Heart right ventricle (tissue), 16 donors: Measurements from ENCODE around the gene MPV17. TPM values are rescaled to one million over a fixed set of nuclear protein-coding genes. Genes with fewer than 3 reads are reported as not detected.
A peak's percentile ranks its signal among the peaks of the same experiment; 100 is the strongest.

Experiments used
- ATAC-seq, 8 donors: fragments of 200-7000 bp; cut with Tn5 transposase; one replicate each; pipeline ENCODE4 v1.9.1; 2020; ENCODE audit warnings: mild to moderate bottlenecking in 8 of 8, moderate library complexity in 8 of 8, moderate number of reproducible peaks in 1 of 8
- DNase-seq, 2 donors: peaks; one replicate each; pipeline ENCODE4 v3.0.0-alpha.2; 2020
- H3K27ac ChIP-seq, 10 donors: fragments of 200-600 bp; sonication (generic) in 2 of 10; one replicate each; pipeline versions ENCODE4 v1.5.0 to v1.8.0; 2020 to 2022; ENCODE audit warnings: mild to moderate bottlenecking in 3 of 10
- H3K27me3 ChIP-seq, 7 donors: fragments of 200-600 bp; one replicate each; pipeline ENCODE4 v1.8.0; 2021 to 2022; ENCODE audit warnings: mild to moderate bottlenecking in 2 of 7
- H3K36me3 ChIP-seq, 9 donors: fragments of 200-600 bp; sonication (generic) in 1 of 9; one replicate each; pipeline versions ENCODE4 v1.5.0 to v1.8.0; 2020 to 2022; ENCODE audit warnings: mild to moderate bottlenecking in 2 of 9
- H3K4me1 ChIP-seq, 9 donors: fragments of 200-600 bp; sonication (generic) in 1 of 9; one replicate each; pipeline versions ENCODE4 v1.5.0 to v1.8.0; 2020 to 2022; ENCODE audit warnings: mild to moderate bottlenecking in 4 of 9
- H3K4me3 ChIP-seq, 10 donors: fragments of 200-600 bp; sonication (generic) in 2 of 10; one replicate each; pipeline versions ENCODE4 v1.5.0 to v1.8.0; 2020 to 2022; ENCODE audit warnings: mild to moderate bottlenecking in 7 of 10, moderate library complexity in 2 of 10
- H3K9me3 ChIP-seq, 11 donors: fragments of 200-600 bp in 10 of 11; sonication (generic) in 2 of 11; one replicate each; pipeline versions ENCODE4 v1.5.0 to v1.8.0; 2013 to 2022; ENCODE audit warnings: mild to moderate bottlenecking in 2 of 11, control low read depth in 1 of 11, moderate library complexity in 1 of 11
- CTCF ChIP-seq, 9 donors: fragments of 200-600 bp; sonication (generic) in 2 of 9; IDR thresholded peaks; one replicate each; pipeline versions ENCODE4 v1.5.0 to v1.8.0; 2021 to 2022; ENCODE audit warnings: antibody characterized with exemption in 9 of 9, mild to moderate bottlenecking in 5 of 9, moderate library complexity in 1 of 9
- WGBS, 2 donors: extraction: QIAGEN DNeasy Blood & Tissue Kit; methylation state at CpG; one replicate each; pipeline ENCODE4 v1.1.7; 2013; ENCODE audit warnings: inconsistent platforms in 1 of 2; 5-methylcytosine and 5-hydroxymethylcytosine counted together
- intact Hi-C, 10 donors: fragments of 100-400 bp; cut with DNase I; formaldehyde crosslinking; loops; one replicate each; pipeline versions ENCODE4 v1.11.1 to v1.14.2; 2022
- polyA plus RNA-seq, 2 donors: library from polyadenylated mRNA; stranded (reverse); fragments of 200-250 nt; gene quantifications; one replicate each; pipeline ENCODE4 v1.2.3, GENCODE V29; 2013
- total RNA-seq, 10 donors: library from RNA; stranded (reverse); fragmentation: NEBNext Ultra II Directional in 3 of 10; extraction: Animal tissue kit (Norgen Biotek cat#: 25700) in 3 of 10; gene quantifications; one replicate each; pipeline versions ENCODE4 v1.2.1 to v1.2.4, GENCODE V29; 2021 to 2023
- donor health status: Arrhythmogenic right ventricular cardiomyopathy.
- donor health status: ischemic (EF 13 %, LVEDD 7.1; RV severe dilation, severe dysfunction).
- donor health status: healthy with polysubstance abuse.
- donor health status: DM: no; HTN: yes; CAD: no.
- donor health status: DM: no; HTN: no; CAD: no.
- donor health status: ischemic (EF 25% LVEDD 6.9; RV normal size, moderate dysfunction).
- donor health status: ischemic (EF 25% LVEDD 5.7; RV mildly dilated, moderate dysfunction).
- donor health status: healthy.
- donor health status: DM: yes; HTN: yes; CAD: no.
- donor health status: Ischemic cardiomyopathy.
- donor health status: ischemic (EF 35%, LVEDD 5.7; RV mildly dilated, moderate dysfunction).
- donor health status: nonischemic (EF 11% LVEDD 7.7; RV severe dilation, severe dysfunction).
- donor health status: DM: yes; HTN: yes; CAD: no.
- donor health status: PGD.
- donor health status: ischemic (EF 29% LVEDD 5.4; RV normal size, mild dysfunction).
- donor health status: nonischemic (EF 23%, LVEDD 6.1; RV moderate dilation, normal function).

Gene MPV17
- total and polyA plus RNA-seq, 12 donors, result 40.8 to 220 (median 69.1) TPM

GRCh38 chr2:27290549-27290948, 32.3 kb downstream of the MPV17 start:
- 59 to 76% methylated on average over 5 of the region's 5 CpGs for WGBS, 2 donors
- H3K9me3 ChIP-seq, result no peaks in the 10 kb centered on the region
- no peaks in the 10 kb centered on the region for H3K36me3 ChIP-seq
- ATAC-seq (no peak), DNase-seq (no peak)
- intact Hi-C loops, result loop anchor here in 1 of 10 donors (10.0 kb wide), 1 partner anchor 186 kb away; no protein-coding TSS in a partner anchor
- peak overlapping the region in 2 of 10 donors; percentile 16 to 25 for H3K27ac ChIP-seq
- peaks cover 0 to 18% (median 0%) of the 10 kb centered on the region in 7 donors for H3K27me3 ChIP-seq
- peak overlapping the region in 1 of 10 donors; percentile 5 for H3K4me3 ChIP-seq
- peaks cover 3 to 88% (median 34%) of the 10 kb centered on the region in 9 donors for H3K4me1 ChIP-seq
- TF ChIP-seq CTCF (IDR thresholded peaks at IDR 0.05), result no peak

GRCh38 chr2:27288610-27289009, 34.3 kb downstream of the MPV17 start:
- H3K27me3 ChIP-seq, result peaks cover 0 to 18% (median 0%) of the 10 kb centered on the region in 7 donors
- TF ChIP-seq CTCF (IDR thresholded peaks at IDR 0.05), result no peak
- H3K9me3 ChIP-seq, result no peaks in the 10 kb centered on the region
- no peak for DNase-seq
- ATAC-seq, result no peak
- 22 to 23% methylated on average over 3 of the region's 3 CpGs for WGBS, 2 donors
- peak overlapping the region in 1 of 10 donors; percentile 1 for H3K27ac ChIP-seq
- no peak overlapping the region for H3K4me3 ChIP-seq
- peaks cover 0 to 70% (median 24%) of the 10 kb centered on the region in 9 donors for H3K4me1 ChIP-seq
- no peaks in the 10 kb centered on the region for H3K36me3 ChIP-seq
- intact Hi-C loops, result loop anchor here in 3 of 10 donors (10.0 kb wide), 2 partner anchors 114 to 324 kb away; no protein-coding TSS in a partner anchor

GRCh38 chr2:27285481-27285880, 37.4 kb downstream of the MPV17 start:
- Histone ChIP-seq H3K27ac (peak overlapping the region in 2 of 10 donors; percentile 96 to 97), H3K4me3 (peak overlapping the region in 8 of 10 donors; percentile 45 to 69 (median 62)), H3K4me1 (peaks cover 0 to 56% (median 19%) of the 10 kb centered on the region in 9 donors), H3K9me3 (no peaks in the 10 kb centered on the region), H3K36me3 (no peaks in the 10 kb centered on the region), H3K27me3 (peaks cover 0 to 7% (median 4%) of the 10 kb centered on the region in 7 donors)
- ATAC-seq, result no peak
- 44 to 65% methylated on average over 6 of the region's 6 CpGs for WGBS, 2 donors
- intact Hi-C loops, result loop anchor here in 3 of 10 donors (10.0 kb wide), 2 partner anchors 111 to 321 kb away; no protein-coding TSS in a partner anchor
- no peak for TF ChIP-seq CTCF (IDR thresholded peaks at IDR 0.05)
- DNase-seq, result no peak

- peaks cover 0 to 7% (median 4%) of the 10 kb centered on the region in 7 donors for H3K27me3 ChIP-seq
- 70 to 83% methylated on average over 1 of the region's 1 CpG for WGBS, 2 donors
- peak overlapping the region in 9 of 10 donors; percentile 45 to 69 (median 61) for H3K4me3 ChIP-seq
- H3K4me1 ChIP-seq, result peaks cover 0 to 56% (median 23%) of the 10 kb centered on the region in 9 donors
- peak overlapping the region in 5 of 10 donors; percentile 24 to 97 (median 95) for H3K27ac ChIP-seq
- intact Hi-C loops, result loop anchor here in 6 of 10 donors (5.0 to 10.0 kb wide), 5 partner anchors 38 to 323 kb away; no protein-coding TSS in a partner anchor
- no peaks in the 10 kb centered on the region for H3K36me3 ChIP-seq
- H3K9me3 ChIP-seq, result no peaks in the 10 kb centered on the region
- DNase-seq (no peak), ATAC-seq (no peak)
- no peak for TF ChIP-seq CTCF (IDR thresholded peaks at IDR 0.05)
Observed at GRCh38 chr2:27284996-27285395, 37.9 kb downstream of the MPV17 start.
